Body of pancreas (tissue), 4 donors: ENCODE measurements around the gene EDEM1.

Experiments used
- POLR2A ChIP-seq, 3 donors: fragments of 450-650 bp; IDR thresholded peaks; one replicate each; pipeline ENCODE4 v1.6.1; 2016; ENCODE audit warnings: antibody characterized with exemption in 3 of 3, mild to moderate bottlenecking in 2 of 3
- TF ChIP-seq, protein P1 (sequence below), 7 experiments: fragments of 450-650 bp in 4 of 7; fragments of 200-600 bp in 3 of 7; sonication (generic) in 3 of 7; IDR thresholded peaks; one replicate each; pipeline ENCODE4 v1.5.1; 2016 to 2019; ENCODE audit warnings: antibody characterized with exemption in 7 of 7

DNA sequence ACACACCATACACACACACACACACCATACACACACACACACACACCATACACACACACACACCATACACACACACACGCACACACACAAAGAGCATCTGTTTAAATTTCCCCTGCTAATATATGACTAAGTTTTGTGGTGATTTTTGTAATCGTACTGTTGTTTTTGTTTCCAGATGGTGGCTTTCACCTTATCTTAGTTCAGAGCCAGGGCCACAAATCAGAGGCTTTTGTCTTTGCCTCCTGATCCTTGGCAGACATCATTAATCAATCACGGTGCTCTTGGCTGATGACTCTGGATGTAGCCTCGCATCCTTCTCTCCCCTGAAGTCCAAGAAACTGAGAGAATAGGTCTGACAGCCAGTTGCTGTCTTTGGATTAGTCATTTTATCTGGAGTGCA is 52.1 kb downstream of the EDEM1 start:
- no peak for TF ChIP-seq POLR2A (IDR thresholded peaks at IDR 0.05)
- TF ChIP-seq, protein P1, sequence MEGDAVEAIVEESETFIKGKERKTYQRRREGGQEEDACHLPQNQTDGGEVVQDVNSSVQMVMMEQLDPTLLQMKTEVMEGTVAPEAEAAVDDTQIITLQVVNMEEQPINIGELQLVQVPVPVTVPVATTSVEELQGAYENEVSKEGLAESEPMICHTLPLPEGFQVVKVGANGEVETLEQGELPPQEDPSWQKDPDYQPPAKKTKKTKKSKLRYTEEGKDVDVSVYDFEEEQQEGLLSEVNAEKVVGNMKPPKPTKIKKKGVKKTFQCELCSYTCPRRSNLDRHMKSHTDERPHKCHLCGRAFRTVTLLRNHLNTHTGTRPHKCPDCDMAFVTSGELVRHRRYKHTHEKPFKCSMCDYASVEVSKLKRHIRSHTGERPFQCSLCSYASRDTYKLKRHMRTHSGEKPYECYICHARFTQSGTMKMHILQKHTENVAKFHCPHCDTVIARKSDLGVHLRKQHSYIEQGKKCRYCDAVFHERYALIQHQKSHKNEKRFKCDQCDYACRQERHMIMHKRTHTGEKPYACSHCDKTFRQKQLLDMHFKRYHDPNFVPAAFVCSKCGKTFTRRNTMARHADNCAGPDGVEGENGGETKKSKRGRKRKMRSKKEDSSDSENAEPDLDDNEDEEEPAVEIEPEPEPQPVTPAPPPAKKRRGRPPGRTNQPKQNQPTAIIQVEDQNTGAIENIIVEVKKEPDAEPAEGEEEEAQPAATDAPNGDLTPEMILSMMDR (IDR thresholded peaks at IDR 0.05) = no peak
